Gastrocnemius medialis (tissue), 4 donors: ENCODE data around the gene CTDSP1.

Source experiments
- POLR2A ChIP-seq, 2 donors: fragments of 450-650 bp; IDR thresholded peaks; one replicate each; pipeline ENCODE4 v1.6.1; 2017; ENCODE audit warnings: antibody characterized with exemption in 2 of 2, mild to moderate bottlenecking in 2 of 2, moderate library complexity in 2 of 2
- TF ChIP-seq, protein P1 (sequence below), 5 experiments: fragments of 450-650 bp in 3 of 5; fragments of 200-600 bp in 2 of 5; sonication (generic) in 2 of 5; IDR thresholded peaks in 4 of 5; conservative IDR thresholded peaks in 1 of 5; 1 replicate in 4 of 5; 2 replicates in 1 of 5; pipeline ENCODE4 v1.5.1; 2016 to 2019; ENCODE audit warnings: antibody characterized with exemption in 5 of 5, mild to moderate bottlenecking in 3 of 5, moderate library complexity in 3 of 5

DNA sequence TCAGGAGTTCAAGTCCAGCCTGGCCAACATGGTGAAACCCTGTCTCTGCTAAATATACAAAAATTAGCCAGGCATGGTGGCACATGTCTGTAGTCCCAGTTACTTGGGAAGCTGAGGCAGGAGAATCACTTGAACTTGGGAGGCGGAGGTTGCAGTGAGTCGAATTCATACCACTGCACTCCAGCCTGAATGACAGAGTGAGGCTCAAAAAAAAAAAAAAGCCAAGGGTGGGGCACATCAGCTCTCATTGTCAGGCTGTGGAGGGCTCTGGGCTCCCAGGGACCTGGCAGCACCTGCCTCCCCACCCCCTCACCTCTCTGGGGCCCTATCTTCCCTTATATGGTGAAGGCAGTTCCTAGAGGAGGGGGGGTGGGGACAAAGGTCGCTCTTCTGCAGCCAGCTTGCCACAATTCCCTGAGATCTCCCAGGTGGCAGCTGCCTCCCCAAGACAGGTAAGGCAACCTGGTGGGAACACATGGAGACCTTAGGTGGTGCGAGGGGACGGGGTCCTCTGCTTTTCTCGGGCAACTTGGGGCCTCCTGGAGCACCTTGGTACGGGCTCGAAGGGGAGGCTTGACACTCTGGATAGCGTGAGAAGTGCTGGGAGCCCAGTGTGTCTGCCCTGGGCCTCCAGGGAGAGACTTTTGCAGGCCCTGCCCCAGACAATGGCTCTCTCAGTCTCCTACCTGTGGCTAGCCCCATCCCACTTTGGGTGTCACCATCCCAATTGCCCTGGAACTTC lies 19.2 kb downstream of the CTDSP1 start, which contains the start of gene VIL1:
- TF ChIP-seq, protein P1, sequence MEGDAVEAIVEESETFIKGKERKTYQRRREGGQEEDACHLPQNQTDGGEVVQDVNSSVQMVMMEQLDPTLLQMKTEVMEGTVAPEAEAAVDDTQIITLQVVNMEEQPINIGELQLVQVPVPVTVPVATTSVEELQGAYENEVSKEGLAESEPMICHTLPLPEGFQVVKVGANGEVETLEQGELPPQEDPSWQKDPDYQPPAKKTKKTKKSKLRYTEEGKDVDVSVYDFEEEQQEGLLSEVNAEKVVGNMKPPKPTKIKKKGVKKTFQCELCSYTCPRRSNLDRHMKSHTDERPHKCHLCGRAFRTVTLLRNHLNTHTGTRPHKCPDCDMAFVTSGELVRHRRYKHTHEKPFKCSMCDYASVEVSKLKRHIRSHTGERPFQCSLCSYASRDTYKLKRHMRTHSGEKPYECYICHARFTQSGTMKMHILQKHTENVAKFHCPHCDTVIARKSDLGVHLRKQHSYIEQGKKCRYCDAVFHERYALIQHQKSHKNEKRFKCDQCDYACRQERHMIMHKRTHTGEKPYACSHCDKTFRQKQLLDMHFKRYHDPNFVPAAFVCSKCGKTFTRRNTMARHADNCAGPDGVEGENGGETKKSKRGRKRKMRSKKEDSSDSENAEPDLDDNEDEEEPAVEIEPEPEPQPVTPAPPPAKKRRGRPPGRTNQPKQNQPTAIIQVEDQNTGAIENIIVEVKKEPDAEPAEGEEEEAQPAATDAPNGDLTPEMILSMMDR (IDR thresholded peaks at IDR 0.05 in 4 of 5, conservative IDR thresholded peaks at IDR 0.05 in 1 of 5): no peak
- TF ChIP-seq POLR2A (IDR thresholded peaks at IDR 0.05): no peak
